ENCODE data around the gene MS4A4E. TPM values are rescaled to one million over a fixed set of nuclear protein-coding genes. Genes with fewer than 3 reads are reported as not detected.
A peak's percentile ranks its signal among the peaks of the same experiment; 100 is the strongest.

MS4A4E gene
- total RNA-seq, 6 donors from 2014 or later = 0.89 to 27.2 (median 3.2) TPM

DNA sequence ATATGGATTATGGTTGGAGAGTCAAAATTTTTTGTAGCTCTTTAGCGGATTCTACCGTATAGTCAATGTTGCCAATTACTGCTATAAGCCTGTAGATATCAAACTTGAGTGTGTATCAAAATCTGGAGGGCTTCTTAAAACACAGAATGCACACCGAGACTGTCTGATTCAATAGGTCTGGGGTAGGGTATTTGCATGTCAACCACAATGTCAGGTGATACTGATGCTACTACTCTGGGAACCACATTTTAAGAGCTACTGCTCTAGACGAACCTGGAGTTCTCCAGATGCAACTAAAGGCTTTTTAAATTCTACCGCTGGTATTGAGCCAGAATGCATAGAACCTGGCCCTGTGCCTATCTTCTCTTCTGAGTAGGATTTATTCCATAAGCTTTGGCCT lies 21.7 kb upstream of the MS4A4E start:
- Histone ChIP-seq H3K4me1 (no peaks in the 10 kb centered on the region), H3K4me3 (no peak overlapping the region), H3K36me3 (no peaks in the 10 kb centered on the region), H3K27me3 (no peaks in the 10 kb centered on the region), H3K27ac (no peak overlapping the region), H3K9me3 (no peaks in the 10 kb centered on the region)
- ATAC-seq (ENCODE audit: low FRiP score in 2 of 2) (no peak), DNase-seq (no peak)
- WGBS, 2 donors = 82 to 87% methylated on average over 5 of the region's 5 CpGs
- no peak for TF ChIP-seq EP300 (IDR thresholded peaks at IDR 0.05)
- TF ChIP-seq POLR2AphosphoS5 (IDR thresholded peaks at IDR 0.05) = no peak
- TF ChIP-seq, protein P1, sequence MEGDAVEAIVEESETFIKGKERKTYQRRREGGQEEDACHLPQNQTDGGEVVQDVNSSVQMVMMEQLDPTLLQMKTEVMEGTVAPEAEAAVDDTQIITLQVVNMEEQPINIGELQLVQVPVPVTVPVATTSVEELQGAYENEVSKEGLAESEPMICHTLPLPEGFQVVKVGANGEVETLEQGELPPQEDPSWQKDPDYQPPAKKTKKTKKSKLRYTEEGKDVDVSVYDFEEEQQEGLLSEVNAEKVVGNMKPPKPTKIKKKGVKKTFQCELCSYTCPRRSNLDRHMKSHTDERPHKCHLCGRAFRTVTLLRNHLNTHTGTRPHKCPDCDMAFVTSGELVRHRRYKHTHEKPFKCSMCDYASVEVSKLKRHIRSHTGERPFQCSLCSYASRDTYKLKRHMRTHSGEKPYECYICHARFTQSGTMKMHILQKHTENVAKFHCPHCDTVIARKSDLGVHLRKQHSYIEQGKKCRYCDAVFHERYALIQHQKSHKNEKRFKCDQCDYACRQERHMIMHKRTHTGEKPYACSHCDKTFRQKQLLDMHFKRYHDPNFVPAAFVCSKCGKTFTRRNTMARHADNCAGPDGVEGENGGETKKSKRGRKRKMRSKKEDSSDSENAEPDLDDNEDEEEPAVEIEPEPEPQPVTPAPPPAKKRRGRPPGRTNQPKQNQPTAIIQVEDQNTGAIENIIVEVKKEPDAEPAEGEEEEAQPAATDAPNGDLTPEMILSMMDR (IDR thresholded peaks at IDR 0.05) = no peak
- TF ChIP-seq POLR2A (IDR thresholded peaks at IDR 0.05) = no peak

DNA sequence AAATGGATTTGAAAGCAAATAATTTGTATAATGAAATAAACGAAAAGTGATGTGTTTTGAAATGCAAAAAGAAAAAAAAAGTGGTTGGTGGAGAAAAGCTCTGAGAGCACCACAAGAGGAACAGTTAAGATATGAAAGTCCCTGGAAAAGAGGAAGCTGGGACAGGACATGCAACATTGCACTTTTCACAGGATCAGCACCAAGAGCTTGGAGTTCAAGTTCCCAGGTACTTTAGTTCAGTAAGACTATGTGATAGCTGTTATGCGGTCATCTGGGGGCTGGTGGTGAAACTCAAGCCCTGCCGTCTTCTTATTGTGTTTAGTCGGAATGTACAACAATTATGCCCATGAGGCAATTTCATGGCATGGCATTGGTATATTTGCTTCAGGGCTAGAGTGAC lies 20.5 kb upstream of the MS4A4E start:
- Histone ChIP-seq H3K27me3 (no peaks in the 10 kb centered on the region), H3K36me3 (no peaks in the 10 kb centered on the region), H3K4me3 (no peak overlapping the region), H3K9me3 (no peaks in the 10 kb centered on the region), H3K27ac (peak overlapping the region in 1 of 4 donors; percentile 22), H3K4me1 (no peaks in the 10 kb centered on the region)
- TF ChIP-seq, protein P1 (IDR thresholded peaks at IDR 0.05) = no peak
- TF ChIP-seq POLR2A (IDR thresholded peaks at IDR 0.05) = no peak
- no peak for TF ChIP-seq POLR2AphosphoS5 (IDR thresholded peaks at IDR 0.05)
- no peak for TF ChIP-seq EP300 (IDR thresholded peaks at IDR 0.05)
- DNase-seq = no peak
- peak in 1 of 2 donors; percentile 63 for ATAC-seq (ENCODE audit: low FRiP score in 2 of 2)
- WGBS, 2 donors = 73 to 84% methylated on average over 4 of the region's 4 CpGs

- Histone ChIP-seq H3K4me1 (no peaks in the 10 kb centered on the region), H3K27me3 (no peaks in the 10 kb centered on the region), H3K9me3 (no peaks in the 10 kb centered on the region), H3K27ac (no peak overlapping the region), H3K36me3 (no peaks in the 10 kb centered on the region), H3K4me3 (no peak overlapping the region)
- TF ChIP-seq EP300 (IDR thresholded peaks at IDR 0.05) = no peak
- TF ChIP-seq, protein P1 (IDR thresholded peaks at IDR 0.05) = no peak
- TF ChIP-seq POLR2A (IDR thresholded peaks at IDR 0.05) = no peak
- no peak for TF ChIP-seq POLR2AphosphoS5 (IDR thresholded peaks at IDR 0.05)
- DNase-seq (no peak), ATAC-seq (ENCODE audit: low FRiP score in 2 of 2) (no peak)
- WGBS, 2 donors = 87 to 91% methylated on average over 4 of the region's 4 CpGs
Observed at GRCh38 chr11:60261014-60261413, 18.1 kb upstream of the MS4A4E start.

GRCh38 chr11:60257956-60258722 lies 15.2 kb upstream of the MS4A4E start:
- no peak for DNase-seq
- TF ChIP-seq POLR2A (IDR thresholded peaks at IDR 0.05) (no peak), POLR2AphosphoS5 (IDR thresholded peaks at IDR 0.05) (no peak), EP300 (IDR thresholded peaks at IDR 0.05) (no peak)
- TF ChIP-seq, protein P1 (IDR thresholded peaks at IDR 0.05) = no peak
- peaks cover 0 to 4% (median 2%) of the 10 kb centered on the region in 4 donors for H3K4me1 ChIP-seq
- no peaks in the 10 kb centered on the region for H3K36me3 ChIP-seq
- H3K9me3 ChIP-seq = peaks cover 0 to 11% (median 0%) of the 10 kb centered on the region in 4 donors
- WGBS, 2 donors = 92 to 96% methylated on average over 4 of the region's 4 CpGs
- H3K27me3 ChIP-seq = no peaks in the 10 kb centered on the region
- no peak overlapping the region for H3K27ac ChIP-seq
- no peak overlapping the region for H3K4me3 ChIP-seq
- ATAC-seq (ENCODE audit: low FRiP score in 2 of 2) = no peak

All from upper lobe of left lung (tissue), 6 donors.